Cardiac fibroblast (primary cell): ENCODE results near the gene EMX1.

Experiments
- DNase-seq, 2 donors: peaks; one replicate each; pipeline versions ENCODE4 v3.0.0 to v3.0.0-alpha.2; 2010; ENCODE audit warnings: low read depth in 2 of 2
- H3K4me3 ChIP-seq, 2 donors: replicated peaks in 1 of 2; 1 replicate in 1 of 2; 2 replicates in 1 of 2; pipeline ENCODE4 v1.5.1; 2011; ENCODE audit warnings: low read depth in 2 of 2, low read length in 2 of 2, mild to moderate bottlenecking in 2 of 2, moderate library complexity in 1 of 2
- CTCF ChIP-seq: IDR thresholded peaks from one replicate; pipeline ENCODE4 v1.5.1; 2011; ENCODE audit warnings: low read depth, mild to moderate bottlenecking, low read length, inconsistent platforms

EMX1 gene

GRCh38 chr2:72919414-72920317, 2.3 kb downstream of the EMX1 start:
- H3K4me3 ChIP-seq: peak overlapping the region in 1 of 2 donors; percentile 21
- no peak for TF ChIP-seq CTCF
- no peak for DNase-seq

- peak; percentile 35 to 43 for DNase-seq
- peak overlapping the region in 1 of 2 donors; percentile 21 for H3K4me3 ChIP-seq
- no peak for TF ChIP-seq CTCF
Observed at GRCh38 chr2:72920318-72921087, 3.2 kb downstream of the EMX1 start.

- DNase-seq: no peak
Observed at GRCh38 chr2:72921088-72921851, 4.0 kb downstream of the EMX1 start.

GRCh38 chr2:72921853-72922252, 4.5 kb downstream of the EMX1 start:
- H3K4me3 ChIP-seq: no peak overlapping the region
- no peak for DNase-seq
- no peak for TF ChIP-seq CTCF

More at GRCh38 chr2:72921088-72921851, 4.0 kb downstream of the EMX1 start:
- no peak overlapping the region for H3K4me3 ChIP-seq
- no peak for TF ChIP-seq CTCF

GRCh38 chr2:72923833-72924352, 6.6 kb downstream of the EMX1 start:
- DNase-seq: no peak
- no peak for TF ChIP-seq CTCF
- H3K4me3 ChIP-seq: no peak overlapping the region
